KMS-11 (cell line): ENCODE results near the gene GDAP1L1.

Experiments
- H2AFZ ChIP-seq: fragments of 200-600 bp; sonication (generic); 2 replicates; pipeline ENCODE4 v1.6.1; 2016; ENCODE audit warnings: antibody characterized with exemption, mixed run types, low read depth
- H3K27ac ChIP-seq: fragments of 200-600 bp; sonication (generic); 2 replicates; pipeline ENCODE4 v1.6.1; 2016; ENCODE audit warnings: mild to moderate bottlenecking, mixed run types
- H3K27me3 ChIP-seq: fragments of 200-600 bp; sonication (generic); 2 replicates; pipeline ENCODE4 v1.6.1; 2017; ENCODE audit warnings: mild to moderate bottlenecking, low read depth, mixed run types, moderate library complexity; ENCODE audit not compliant: insufficient read depth
- H3K36me3 ChIP-seq: fragments of 200-600 bp; sonication (generic); 2 replicates; pipeline ENCODE4 v1.6.1; 2017; ENCODE audit warnings: mild to moderate bottlenecking, mixed run types; ENCODE audit not compliant: insufficient read depth
- H3K4me1 ChIP-seq: fragments of 200-600 bp; sonication (generic); 2 replicates; pipeline ENCODE4 v1.6.1; 2016; ENCODE audit warnings: mild to moderate bottlenecking, low read depth, mixed run types; ENCODE audit not compliant: poor library complexity, severe bottlenecking
- H3K4me2 ChIP-seq: fragments of 200-600 bp; sonication (generic); 2 replicates; pipeline ENCODE4 v1.7.0; 2016; ENCODE audit warnings: mild to moderate bottlenecking, mixed run types
- H3K4me3 ChIP-seq: fragments of 200-600 bp; sonication (generic); IDR thresholded peaks from 2 replicates; pipeline ENCODE4 v1.6.1; 2017; ENCODE audit warnings: low read depth, low read length, mixed read lengths; ENCODE audit not compliant: insufficient read depth
- H3K79me2 ChIP-seq: fragments of 200-600 bp; sonication (generic); 2 replicates; pipeline ENCODE4 v1.6.1; 2016; ENCODE audit warnings: low read depth, mixed run types; ENCODE audit not compliant: insufficient read depth
- H3K9ac ChIP-seq: fragments of 200-600 bp; sonication (generic); 2 replicates; pipeline ENCODE4 v1.6.1; 2016; ENCODE audit warnings: mild to moderate bottlenecking, mixed run types
- H4K20me1 ChIP-seq: fragments of 200-600 bp; sonication (generic); 2 replicates; pipeline ENCODE4 v1.6.1; 2016; ENCODE audit warnings: mild to moderate bottlenecking, mixed run types; ENCODE audit not compliant: insufficient read depth
- TF ChIP-seq, protein P1 (sequence below): fragments of 200-600 bp; sonication (generic); conservative IDR thresholded peaks from 2 replicates; pipeline ENCODE4 v1.6.1; 2017; ENCODE audit warnings: low read depth, mild to moderate bottlenecking, antibody characterized with exemption, low read length, moderate library complexity, mixed read lengths

The GDAP1L1 gene

GRCh38 chr20:44206132-44206531 lies 41.0 kb upstream of the GDAP1L1 start:
- Histone ChIP-seq H2AFZ (no peak overlapping the region), H3K27me3 (no peaks in the 10 kb centered on the region), H3K79me2 (peaks cover 52% of the 10 kb centered on the region), H3K9ac (no peak overlapping the region), H4K20me1 (peaks cover 9% of the 10 kb centered on the region; the same call in 1 of the 2 replicates), H3K4me2 (no peak overlapping the region), H3K36me3 (no peaks in the 10 kb centered on the region), H3K4me3 (no peak overlapping the region), H3K4me1 (peaks cover 69% of the 10 kb centered on the region), H3K27ac (no peak overlapping the region)
- TF ChIP-seq, protein P1, sequence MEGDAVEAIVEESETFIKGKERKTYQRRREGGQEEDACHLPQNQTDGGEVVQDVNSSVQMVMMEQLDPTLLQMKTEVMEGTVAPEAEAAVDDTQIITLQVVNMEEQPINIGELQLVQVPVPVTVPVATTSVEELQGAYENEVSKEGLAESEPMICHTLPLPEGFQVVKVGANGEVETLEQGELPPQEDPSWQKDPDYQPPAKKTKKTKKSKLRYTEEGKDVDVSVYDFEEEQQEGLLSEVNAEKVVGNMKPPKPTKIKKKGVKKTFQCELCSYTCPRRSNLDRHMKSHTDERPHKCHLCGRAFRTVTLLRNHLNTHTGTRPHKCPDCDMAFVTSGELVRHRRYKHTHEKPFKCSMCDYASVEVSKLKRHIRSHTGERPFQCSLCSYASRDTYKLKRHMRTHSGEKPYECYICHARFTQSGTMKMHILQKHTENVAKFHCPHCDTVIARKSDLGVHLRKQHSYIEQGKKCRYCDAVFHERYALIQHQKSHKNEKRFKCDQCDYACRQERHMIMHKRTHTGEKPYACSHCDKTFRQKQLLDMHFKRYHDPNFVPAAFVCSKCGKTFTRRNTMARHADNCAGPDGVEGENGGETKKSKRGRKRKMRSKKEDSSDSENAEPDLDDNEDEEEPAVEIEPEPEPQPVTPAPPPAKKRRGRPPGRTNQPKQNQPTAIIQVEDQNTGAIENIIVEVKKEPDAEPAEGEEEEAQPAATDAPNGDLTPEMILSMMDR: no peak

DNA sequence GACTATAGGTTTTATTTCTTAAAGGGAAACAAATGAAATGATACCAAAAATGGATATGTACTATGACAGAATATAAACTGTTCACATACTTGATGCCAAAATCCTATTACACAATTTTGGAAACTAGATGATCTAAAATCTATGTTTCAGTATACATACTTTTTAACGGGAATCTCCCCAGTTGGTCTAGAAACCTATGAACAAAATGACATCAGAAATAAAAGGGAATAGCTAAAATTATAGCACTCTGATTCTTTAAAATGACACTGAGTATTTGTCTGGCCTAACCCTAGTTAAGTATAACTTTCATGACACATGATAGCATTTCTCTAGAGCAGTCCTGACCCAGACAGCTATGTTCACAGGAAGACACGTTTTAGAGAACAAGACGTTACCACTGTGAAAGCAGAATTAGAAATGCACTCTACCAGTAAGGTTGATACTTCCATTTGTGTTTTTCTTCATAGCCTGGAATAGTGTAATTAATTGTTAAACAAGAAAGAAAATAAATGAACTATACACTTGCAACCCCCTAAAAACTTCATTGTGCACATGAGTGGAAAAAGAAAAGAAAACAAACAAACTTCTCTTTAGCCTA lies 39.9 kb upstream of the GDAP1L1 start:
- H3K4me2 ChIP-seq: no peak overlapping the region
- H4K20me1 ChIP-seq: peaks cover 9% of the 10 kb centered on the region; the same call in 1 of the 2 replicates
- H3K9ac ChIP-seq: no peak overlapping the region
- no peak overlapping the region for H3K4me3 ChIP-seq
- H3K36me3 ChIP-seq: no peaks in the 10 kb centered on the region
- H2AFZ ChIP-seq: no peak overlapping the region
- H3K27me3 ChIP-seq: no peaks in the 10 kb centered on the region
- H3K79me2 ChIP-seq: peaks cover 52% of the 10 kb centered on the region
- H3K27ac ChIP-seq: no peak overlapping the region
- H3K4me1 ChIP-seq: peaks cover 65% of the 10 kb centered on the region
- TF ChIP-seq, protein P1: no peak

GRCh38 chr20:44208165-44208564 lies 38.9 kb upstream of the GDAP1L1 start:
- TF ChIP-seq, protein P1: no peak
- H3K4me1 ChIP-seq: peaks cover 63% of the 10 kb centered on the region
- H3K27ac ChIP-seq: no peak overlapping the region
- no peaks in the 10 kb centered on the region for H3K27me3 ChIP-seq
- peaks cover 52% of the 10 kb centered on the region for H3K79me2 ChIP-seq
- H4K20me1 ChIP-seq: 0 out of 2 replicates have a peak, but pooled peaks cover 4% of the 10 kb centered on the region
- H3K4me3 ChIP-seq: no peak overlapping the region
- H3K4me2 ChIP-seq: peak overlapping the region; percentile 91
- no peak overlapping the region for H2AFZ ChIP-seq
- no peak overlapping the region; the same call in 1 of the 2 replicates for H3K9ac ChIP-seq
- no peaks in the 10 kb centered on the region for H3K36me3 ChIP-seq

DNA sequence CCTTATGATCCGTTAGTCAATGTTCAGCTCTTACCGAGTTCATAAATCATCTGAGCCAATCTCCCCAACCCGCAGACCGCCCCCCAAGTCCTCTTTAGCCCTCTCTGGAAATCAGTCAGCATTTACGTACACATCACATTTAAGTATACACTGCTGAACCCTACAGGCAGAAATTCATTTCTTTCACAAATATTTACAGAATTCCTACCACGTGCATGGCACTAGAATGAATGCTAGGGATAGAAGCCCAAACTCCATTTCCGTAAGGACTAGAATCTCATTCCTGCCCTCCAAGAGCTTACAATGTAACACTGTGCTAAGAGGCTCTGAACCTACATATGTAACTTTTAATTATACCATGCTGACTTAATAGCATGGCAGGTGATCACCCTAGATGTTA lies 38.3 kb upstream of the GDAP1L1 start:
- Histone ChIP-seq H3K36me3 (no peaks in the 10 kb centered on the region), H2AFZ (no peak overlapping the region), H3K4me2 (peak overlapping the region; percentile 91), H4K20me1 (0 out of 2 replicates have a peak, but pooled peaks cover 4% of the 10 kb centered on the region), H3K9ac (peak overlapping the region; percentile 92; the same call in 1 of the 2 replicates), H3K4me3 (no peak overlapping the region), H3K4me1 (peaks cover 57% of the 10 kb centered on the region), H3K79me2 (peaks cover 52% of the 10 kb centered on the region), H3K27ac (no peak overlapping the region), H3K27me3 (no peaks in the 10 kb centered on the region)
- TF ChIP-seq, protein P1: no peak
